OCI-LY1 (cell line): ENCODE data around the gene SERINC5.

Source experiments
- H2AFZ ChIP-seq: fragments of 200-600 bp; sonication (generic), shearing (Covaris generic); 2 replicates; pipeline ENCODE4 v1.6.0; 2014; ENCODE audit warnings: antibody characterized with exemption, mild to moderate bottlenecking, low read length
- H3F3A ChIP-seq: fragments of 200-600 bp; sonication (generic), shearing (Covaris generic); 2 replicates; pipeline ENCODE4 v1.6.0; 2014; ENCODE audit warnings: mild to moderate bottlenecking, antibody characterized with exemption, low read length, moderate library complexity; ENCODE audit not compliant: insufficient read depth
- H3K27ac ChIP-seq: fragments of 200-600 bp; sonication (generic); 2 replicates; pipeline ENCODE4 v1.5.1; 2014; ENCODE audit warnings: low read length, mixed run types, mild to moderate bottlenecking, low read depth; ENCODE audit not compliant: poor library complexity, severe bottlenecking
- H3K27me3 ChIP-seq: fragments of 200-600 bp; sonication (generic); 2 replicates; pipeline ENCODE4 v1.6.0; 2014; ENCODE audit warnings: antibody characterized with exemption, mild to moderate bottlenecking, low read length, moderate library complexity; ENCODE audit not compliant: insufficient read depth
- H3K36me3 ChIP-seq: fragments of 200-600 bp; sonication (generic); 2 replicates; pipeline ENCODE4 v1.6.1; 2014; ENCODE audit warnings: mild to moderate bottlenecking, antibody characterized with exemption, low read length, moderate library complexity, mixed read lengths; ENCODE audit not compliant: insufficient read depth
- H3K4me1 ChIP-seq: fragments of 200-600 bp; sonication (generic); 2 replicates; pipeline ENCODE4 v1.5.1; 2014; ENCODE audit warnings: mild to moderate bottlenecking, low read length, moderate library complexity; ENCODE audit not compliant: insufficient read depth, severe bottlenecking
- H3K4me2 ChIP-seq: fragments of 200-600 bp; sonication (generic), shearing (Covaris generic); 2 replicates; pipeline ENCODE4 v1.6.1; 2014; ENCODE audit warnings: low read length
- H3K4me3 ChIP-seq: fragments of 200-600 bp; sonication (generic); 2 replicates; pipeline ENCODE4 v1.5.1; 2014; ENCODE audit warnings: low read length, low read depth, mild to moderate bottlenecking, mixed read lengths; ENCODE audit not compliant: poor library complexity, severe bottlenecking
- H3K79me2 ChIP-seq: fragments of 200-600 bp; shearing (Covaris generic); 2 replicates; pipeline ENCODE4 v1.6.1; 2016; ENCODE audit warnings: mixed run types, low read length, mixed read lengths; ENCODE audit not compliant: insufficient read depth
- H3K9ac ChIP-seq: fragments of 200-600 bp; sonication (generic), shearing (Covaris generic); 2 replicates; pipeline ENCODE4 v1.6.1; 2014; ENCODE audit warnings: mild to moderate bottlenecking, low read length, mixed read lengths
- H3K9me2 ChIP-seq: fragments of 200-600 bp; sonication (generic), shearing (Covaris generic); 2 replicates; pipeline ENCODE4 v1.6.1; 2014; ENCODE audit warnings: low read depth, mild to moderate bottlenecking, low read length, mixed read lengths
- H3K9me3 ChIP-seq: fragments of 200-600 bp; shearing (Covaris generic); 2 replicates; pipeline ENCODE4 v1.6.1; 2014; ENCODE audit warnings: low read length, mixed read lengths
- H4K20me1 ChIP-seq: fragments of 200-600 bp; sonication (generic), shearing (Covaris generic); 2 replicates; pipeline ENCODE4 v1.6.0; 2016; ENCODE audit warnings: mild to moderate bottlenecking, low read length; ENCODE audit not compliant: insufficient read depth
- CTCF ChIP-seq: fragments of 200-600 bp; sonication (generic), shearing (Covaris generic); IDR thresholded peaks from 2 replicates; pipeline ENCODE4 v1.5.1; 2017; ENCODE audit warnings: mild to moderate bottlenecking, antibody characterized with exemption, low read length, moderate library complexity, mixed read lengths
- EZH2 ChIP-seq: fragments of 200-600 bp; sonication (generic), shearing (Covaris generic); IDR thresholded peaks from 2 replicates; pipeline ENCODE4 v1.8.0; 2017; ENCODE audit warnings: borderline replicate concordance, mixed run types, mild to moderate bottlenecking, antibody characterized with exemption, low read length, moderate library complexity, mixed read lengths

The SERINC5 gene

GRCh38 chr5:80198399-80198798, 57.4 kb downstream of the SERINC5 start:
- peaks cover 69% of the 10 kb centered on the region for H3K36me3 ChIP-seq
- H3F3A ChIP-seq = 0 out of 2 replicates have a peak, but pooled peaks cover 5% of the 10 kb centered on the region
- H3K4me2 ChIP-seq = no peak overlapping the region
- no peaks in the 10 kb centered on the region for H3K27me3 ChIP-seq
- no peak overlapping the region for H3K4me3 ChIP-seq
- H3K9me2 ChIP-seq = no peaks in the 10 kb centered on the region
- H4K20me1 ChIP-seq = no peaks in the 10 kb centered on the region
- peaks cover 36% of the 10 kb centered on the region for H3K79me2 ChIP-seq
- no peak overlapping the region for H3K9ac ChIP-seq
- H3K27ac ChIP-seq = peak overlapping the region; percentile 22
- TF ChIP-seq CTCF (no peak), EZH2 (no peak)
- H3K4me1 ChIP-seq = peaks cover 30% of the 10 kb centered on the region
- no peaks in the 10 kb centered on the region for H3K9me3 ChIP-seq
- no peak overlapping the region for H2AFZ ChIP-seq

- H3K27me3 ChIP-seq = no peaks in the 10 kb centered on the region
- no peak overlapping the region for H2AFZ ChIP-seq
- H3K4me2 ChIP-seq = peak overlapping the region; percentile 11; the same call in 1 of the 2 replicates
- no peak overlapping the region for H3K4me3 ChIP-seq
- no peaks in the 10 kb centered on the region for H4K20me1 ChIP-seq
- H3K27ac ChIP-seq = peak overlapping the region; percentile 99
- peak overlapping the region; percentile 2 for H3K9ac ChIP-seq
- no peaks in the 10 kb centered on the region for H3K9me3 ChIP-seq
- peaks cover 19% of the 10 kb centered on the region; the same call in 1 of the 2 replicates for H3F3A ChIP-seq
- TF ChIP-seq EZH2 (no peak), CTCF (no peak)
- H3K79me2 ChIP-seq = peaks cover 35% of the 10 kb centered on the region
- peaks cover 55% of the 10 kb centered on the region for H3K4me1 ChIP-seq
- H3K9me2 ChIP-seq = no peaks in the 10 kb centered on the region
- peaks cover 46% of the 10 kb centered on the region for H3K36me3 ChIP-seq
Observed at GRCh38 chr5:80195837-80196400, 59.9 kb downstream of the SERINC5 start.

GRCh38 chr5:80194468-80194867, 61.4 kb downstream of the SERINC5 start:
- peaks cover 39% of the 10 kb centered on the region for H3K79me2 ChIP-seq
- H3K36me3 ChIP-seq = peaks cover 33% of the 10 kb centered on the region
- H3K4me3 ChIP-seq = no peak overlapping the region
- TF ChIP-seq CTCF (no peak; the same call in 1 of the 2 replicates), EZH2 (no peak)
- H3F3A ChIP-seq = peaks cover 19% of the 10 kb centered on the region; the same call in 1 of the 2 replicates
- peak overlapping the region; percentile 99 for H3K27ac ChIP-seq
- peak overlapping the region; percentile 70; the same call in 1 of the 2 replicates for H3K9ac ChIP-seq
- no peaks in the 10 kb centered on the region for H3K9me3 ChIP-seq
- peak overlapping the region; percentile 82 for H3K4me2 ChIP-seq
- H2AFZ ChIP-seq = no peak overlapping the region
- peaks cover 69% of the 10 kb centered on the region for H3K4me1 ChIP-seq
- no peaks in the 10 kb centered on the region for H3K9me2 ChIP-seq
- no peaks in the 10 kb centered on the region for H4K20me1 ChIP-seq
- H3K27me3 ChIP-seq = no peaks in the 10 kb centered on the region
